Mucosa of stomach (tissue), 1 donor: ENCODE results near the gene EREG.

Experiments
- H3K27me3 ChIP-seq: one replicate; pipeline ENCODE4 v1.7.0; 2013; ENCODE audit warnings: mild to moderate bottlenecking, low read length; ENCODE audit not compliant: control insufficient read depth, insufficient read depth
- H3K36me3 ChIP-seq: one replicate; pipeline ENCODE4 v1.7.0; 2013; ENCODE audit warnings: low read length; ENCODE audit not compliant: control insufficient read depth, insufficient read depth
- H3K4me1 ChIP-seq: one replicate; pipeline ENCODE4 v1.7.0; 2013; ENCODE audit warnings: mild to moderate bottlenecking, low read length; ENCODE audit not compliant: control insufficient read depth, insufficient read depth
- H3K4me3 ChIP-seq: one replicate; pipeline ENCODE4 v1.7.0; 2013; ENCODE audit warnings: low read length
- H3K9ac ChIP-seq: one replicate; pipeline ENCODE4 v1.7.0; 2013; ENCODE audit warnings: mild to moderate bottlenecking, low read length, moderate library complexity
- H3K9me3 ChIP-seq: one replicate; pipeline ENCODE4 v1.7.0; 2013; ENCODE audit warnings: mild to moderate bottlenecking, low read length, moderate library complexity; ENCODE audit not compliant: control insufficient read depth
- donor health status: Pancreatic carcinoma.

EREG gene

DNA sequence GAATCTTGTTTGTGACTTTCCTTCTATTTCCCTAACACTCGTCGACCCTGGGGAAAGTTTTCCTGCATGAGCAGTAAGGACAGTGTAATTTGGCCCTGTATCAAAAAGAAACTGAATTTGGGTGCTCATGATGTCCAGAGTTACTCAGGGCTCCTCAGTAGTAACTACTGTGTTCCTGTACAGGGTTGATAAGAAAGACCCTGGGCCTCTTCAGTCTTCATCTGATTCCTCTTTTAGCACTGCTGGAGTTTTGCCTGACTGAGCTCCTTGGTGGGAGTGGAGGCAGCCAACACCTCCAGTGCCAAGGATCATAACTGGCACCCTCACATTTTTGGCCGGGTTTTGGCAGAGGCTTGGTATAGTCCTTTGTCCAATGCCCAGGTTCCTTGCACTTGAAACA, 72.9 kb downstream of the EREG start:
- Histone ChIP-seq H3K4me3 (no peak overlapping the region), H3K9me3 (no peaks in the 10 kb centered on the region), H3K9ac (no peak overlapping the region), H3K27me3 (no peaks in the 10 kb centered on the region), H3K4me1 (no peaks in the 10 kb centered on the region), H3K36me3 (no peaks in the 10 kb centered on the region)
